Glutamatergic neuron (in vitro differentiated cells): ENCODE results near the gene XYLT1. TPM values are rescaled to one million over a fixed set of nuclear protein-coding genes. Genes with fewer than 3 reads are reported as not detected.

ENCODE experiments used
- DNase-seq: peaks from one replicate; pipeline ENCODE4 v3.0.0; 2022
- H3K27ac Mint-ChIP-seq: one replicate; pipeline ENCODE4 v1.8.0; 2020; ENCODE audit warnings: mild to moderate bottlenecking, mixed read lengths, inconsistent platforms; ENCODE audit not compliant: unreplicated experiment
- H3K27me3 Mint-ChIP-seq: one replicate; pipeline ENCODE4 v1.8.0; 2020; ENCODE audit warnings: mild to moderate bottlenecking, moderate library complexity, mixed read lengths, inconsistent platforms; ENCODE audit not compliant: unreplicated experiment
- H3K36me3 Mint-ChIP-seq: one replicate; pipeline ENCODE4 v1.8.0; 2020; ENCODE audit warnings: mild to moderate bottlenecking, mixed read lengths, inconsistent platforms; ENCODE audit not compliant: unreplicated experiment
- H3K4me1 Mint-ChIP-seq: one replicate; pipeline ENCODE4 v1.8.0; 2020; ENCODE audit warnings: mild to moderate bottlenecking, low read depth, mixed read lengths, inconsistent platforms; ENCODE audit not compliant: unreplicated experiment
- H3K4me3 Mint-ChIP-seq: one replicate; pipeline ENCODE4 v1.8.0; 2020; ENCODE audit warnings: mild to moderate bottlenecking, mixed read lengths, inconsistent platforms; ENCODE audit not compliant: unreplicated experiment
- H3K9me3 Mint-ChIP-seq: one replicate; pipeline ENCODE4 v1.8.0; 2020; ENCODE audit warnings: mild to moderate bottlenecking, moderate library complexity, mixed read lengths, inconsistent platforms; ENCODE audit not compliant: unreplicated experiment
- total RNA-seq: library from RNA; stranded (reverse); fragmentation: NEBNext Ultra II Directional; extraction: Animal tissue kit (Norgen Biotek cat#: 25700); gene quantifications from one replicate; pipeline ENCODE4 v1.2.1, GENCODE V29; 2021; ENCODE audit not compliant: unreplicated experiment
- TF ChIP-seq, protein P1 (sequence below): fragments of 200-600 bp; sonication (generic); IDR thresholded peaks from one replicate; pipeline ENCODE4 v1.5.0; 2021; ENCODE audit not compliant: partially characterized antibody, unreplicated experiment

The XYLT1 gene
- total RNA-seq, 1 donor from 2014 or later: 18.4 TPM

DNA sequence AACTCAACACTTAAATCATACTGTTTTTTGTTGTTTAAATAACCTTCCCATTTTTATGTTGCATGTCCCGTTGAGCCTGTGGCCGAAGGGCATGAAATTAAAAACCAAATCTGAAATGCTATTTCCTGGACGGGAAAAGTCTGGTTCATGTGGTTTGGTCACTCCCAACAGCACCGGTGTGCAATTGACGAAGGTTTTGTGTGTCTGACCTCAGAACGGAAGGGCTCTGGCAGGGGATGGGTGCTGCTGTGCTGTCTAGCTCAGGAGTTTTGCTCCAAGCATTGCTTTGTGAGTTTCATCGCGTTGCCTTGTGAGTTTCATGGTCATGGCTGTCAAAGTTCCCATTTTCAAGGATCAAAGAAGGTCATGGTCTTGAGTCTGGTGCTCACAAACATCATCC is 363.3 kb downstream of the XYLT1 start:
- no peak for DNase-seq
- Mint-ChIP-seq H3K4me1 (peaks cover 6% of the 10 kb centered on the region), H3K27me3 (no peaks in the 10 kb centered on the region), H3K27ac (no peak overlapping the region), H3K9me3 (no peaks in the 10 kb centered on the region), H3K36me3 (no peaks in the 10 kb centered on the region), H3K4me3 (no peak overlapping the region)
- TF ChIP-seq, protein P1, sequence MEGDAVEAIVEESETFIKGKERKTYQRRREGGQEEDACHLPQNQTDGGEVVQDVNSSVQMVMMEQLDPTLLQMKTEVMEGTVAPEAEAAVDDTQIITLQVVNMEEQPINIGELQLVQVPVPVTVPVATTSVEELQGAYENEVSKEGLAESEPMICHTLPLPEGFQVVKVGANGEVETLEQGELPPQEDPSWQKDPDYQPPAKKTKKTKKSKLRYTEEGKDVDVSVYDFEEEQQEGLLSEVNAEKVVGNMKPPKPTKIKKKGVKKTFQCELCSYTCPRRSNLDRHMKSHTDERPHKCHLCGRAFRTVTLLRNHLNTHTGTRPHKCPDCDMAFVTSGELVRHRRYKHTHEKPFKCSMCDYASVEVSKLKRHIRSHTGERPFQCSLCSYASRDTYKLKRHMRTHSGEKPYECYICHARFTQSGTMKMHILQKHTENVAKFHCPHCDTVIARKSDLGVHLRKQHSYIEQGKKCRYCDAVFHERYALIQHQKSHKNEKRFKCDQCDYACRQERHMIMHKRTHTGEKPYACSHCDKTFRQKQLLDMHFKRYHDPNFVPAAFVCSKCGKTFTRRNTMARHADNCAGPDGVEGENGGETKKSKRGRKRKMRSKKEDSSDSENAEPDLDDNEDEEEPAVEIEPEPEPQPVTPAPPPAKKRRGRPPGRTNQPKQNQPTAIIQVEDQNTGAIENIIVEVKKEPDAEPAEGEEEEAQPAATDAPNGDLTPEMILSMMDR: no peak

DNA sequence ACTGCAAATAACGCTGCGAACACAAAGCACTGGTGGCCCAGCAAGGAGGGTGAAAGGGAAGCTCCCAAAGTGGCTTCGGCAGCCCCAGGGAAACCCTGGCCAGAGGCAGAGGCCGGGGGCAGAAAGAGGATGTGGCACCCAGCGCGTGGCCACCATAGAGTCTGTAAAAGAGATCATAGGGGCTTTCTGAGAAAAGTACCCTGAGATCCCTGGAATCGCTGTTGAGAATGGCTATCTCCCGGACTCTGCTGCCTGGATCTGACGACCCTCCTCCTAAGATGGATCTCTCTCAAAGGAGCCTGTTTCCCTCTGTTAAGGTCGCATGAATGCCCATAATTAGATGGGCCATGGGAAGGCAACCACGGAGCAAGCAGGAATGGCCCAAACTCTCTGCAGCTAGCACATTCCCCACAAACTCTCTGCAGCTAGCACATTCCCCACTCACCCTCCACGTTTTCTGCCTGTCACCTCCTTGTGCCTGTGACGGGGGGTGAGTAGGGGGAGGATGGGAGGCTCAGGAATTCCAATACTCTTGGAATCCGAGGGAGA is 364.4 kb downstream of the XYLT1 start:
- TF ChIP-seq, protein P1: no peak
- no peak for DNase-seq
- H3K27me3 Mint-ChIP-seq: no peaks in the 10 kb centered on the region
- no peak overlapping the region for H3K27ac Mint-ChIP-seq
- H3K36me3 Mint-ChIP-seq: no peaks in the 10 kb centered on the region
- H3K4me1 Mint-ChIP-seq: peaks cover 6% of the 10 kb centered on the region
- no peak overlapping the region for H3K4me3 Mint-ChIP-seq
- H3K9me3 Mint-ChIP-seq: no peaks in the 10 kb centered on the region

DNA sequence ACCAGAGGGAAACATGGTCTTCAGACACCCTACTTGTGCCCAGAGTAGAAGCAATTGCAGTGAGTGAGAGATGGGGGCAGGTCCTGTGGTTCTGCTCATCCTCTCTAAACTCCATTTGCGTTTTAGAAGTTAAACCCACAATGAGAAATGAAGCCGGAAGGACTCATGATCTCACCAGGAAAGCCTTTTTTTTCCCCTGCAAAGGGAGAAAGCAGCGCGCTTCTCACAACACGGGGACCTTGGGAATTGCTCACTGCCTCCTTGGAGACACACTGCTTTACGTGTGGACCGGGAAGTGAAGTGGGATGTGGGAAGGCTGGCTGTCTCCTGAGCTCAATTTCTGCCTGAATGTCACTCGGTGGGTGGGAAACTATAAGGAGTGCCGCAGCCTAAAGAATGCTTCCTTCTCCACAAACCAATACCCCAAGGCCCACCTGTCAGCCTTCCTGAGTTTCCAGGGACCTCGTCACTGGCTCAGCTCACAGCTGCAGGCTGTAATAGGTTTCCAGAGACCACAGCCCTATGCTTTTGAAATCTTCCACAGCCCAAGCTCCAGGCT is 365.4 kb downstream of the XYLT1 start:
- H3K4me1 Mint-ChIP-seq: peaks cover 6% of the 10 kb centered on the region
- H3K36me3 Mint-ChIP-seq: no peaks in the 10 kb centered on the region
- H3K27me3 Mint-ChIP-seq: no peaks in the 10 kb centered on the region
- no peak overlapping the region for H3K4me3 Mint-ChIP-seq
- TF ChIP-seq, protein P1: no peak
- H3K27ac Mint-ChIP-seq: no peak overlapping the region
- no peaks in the 10 kb centered on the region for H3K9me3 Mint-ChIP-seq
- DNase-seq: no peak

DNA sequence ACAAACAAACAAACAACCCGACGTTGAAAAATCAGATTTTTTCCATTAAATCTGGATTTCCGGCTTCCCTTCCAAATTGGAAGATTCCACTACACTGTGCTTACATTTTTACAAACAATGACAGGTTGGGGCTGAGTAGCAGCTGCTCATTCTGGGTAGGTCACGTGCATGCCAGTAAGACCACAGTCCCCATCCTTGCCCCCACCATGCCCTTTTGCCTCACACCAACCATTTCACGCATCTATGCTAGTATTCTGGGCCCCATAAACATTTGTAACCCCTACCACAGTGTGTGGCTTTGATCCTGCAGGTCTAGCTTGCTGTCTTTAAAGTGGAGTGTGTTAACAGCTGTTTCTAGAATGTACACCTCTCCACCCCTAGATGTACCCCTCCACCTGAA is 366.1 kb downstream of the XYLT1 start:
- no peaks in the 10 kb centered on the region for H3K9me3 Mint-ChIP-seq
- no peaks in the 10 kb centered on the region for H3K36me3 Mint-ChIP-seq
- DNase-seq: no peak
- no peaks in the 10 kb centered on the region for H3K27me3 Mint-ChIP-seq
- peaks cover 6% of the 10 kb centered on the region for H3K4me1 Mint-ChIP-seq
- TF ChIP-seq, protein P1: no peak
- H3K27ac Mint-ChIP-seq: no peak overlapping the region
- H3K4me3 Mint-ChIP-seq: no peak overlapping the region

DNA sequence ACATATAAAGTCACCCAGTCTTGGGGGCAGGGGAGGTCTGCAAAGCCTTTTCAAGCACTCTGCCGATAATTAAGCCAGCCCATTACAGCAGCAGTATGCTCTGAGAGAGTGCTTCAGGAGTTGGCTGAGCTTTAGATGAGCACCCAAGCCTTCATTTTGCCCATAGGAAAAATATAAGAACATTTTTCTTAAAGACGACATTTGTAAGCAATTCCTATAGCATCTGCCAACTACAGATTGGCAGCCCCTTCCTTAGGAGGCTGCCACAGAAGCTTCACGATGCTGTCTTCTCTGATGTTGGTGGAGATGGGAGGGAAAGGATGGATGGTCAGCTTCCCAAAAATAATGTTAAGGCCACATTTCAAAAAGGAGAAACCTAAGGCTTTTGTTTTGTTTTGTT is 367.5 kb downstream of the XYLT1 start:
- Mint-ChIP-seq H3K4me3 (no peak overlapping the region), H3K36me3 (no peaks in the 10 kb centered on the region), H3K27ac (no peak overlapping the region), H3K4me1 (peaks cover 12% of the 10 kb centered on the region), H3K9me3 (no peaks in the 10 kb centered on the region), H3K27me3 (no peaks in the 10 kb centered on the region)
- TF ChIP-seq, protein P1: no peak
- no peak for DNase-seq
